ENCODE results near the gene DIP2C. TPM values are rescaled to one million over a fixed set of nuclear protein-coding genes. Genes with fewer than 3 reads are reported as not detected.

DIP2C gene
- total RNA-seq, 1 donor from 2014 or later: 10.1 TPM

GRCh38 chr10:389261-389790 is 300.1 kb downstream of the DIP2C start:
- H4K20me1 ChIP-seq (ENCODE audit: low read depth): no peaks in the 10 kb centered on the region
- no peak overlapping the region for H3K4me2 ChIP-seq
- H2AFZ ChIP-seq (replicated peaks): no peak overlapping the region
- no peak for DNase-seq (ENCODE audit: low spot score)
- H3K4me1 ChIP-seq: no peaks in the 10 kb centered on the region
- H3K27me3 Mint-ChIP-seq (ENCODE audit: insufficient read depth, low read depth): peaks cover 5% of the 10 kb centered on the region
- TF ChIP-seq CTCF (IDR thresholded peaks at IDR 0.05) (no peak), EZH2phosphoT487 (IDR thresholded peaks at IDR 0.05) (no peak), EZH2 (IDR thresholded peaks at IDR 0.05) (no peak)
- peaks cover under 1% of the 10 kb centered on the region for H3F3A ChIP-seq (ENCODE audit: low read depth)
- H3K9me3 Mint-ChIP-seq: no peaks in the 10 kb centered on the region
- H3K4me3 ChIP-seq: no peak overlapping the region
- no peak overlapping the region for H3K9ac ChIP-seq
- H3K36me3 ChIP-seq: no peaks in the 10 kb centered on the region
- H3K79me2 ChIP-seq (ENCODE audit: low read depth): no peaks in the 10 kb centered on the region
- H3K36me3 Mint-ChIP-seq: peaks cover 26% of the 10 kb centered on the region
- peaks cover 2% of the 10 kb centered on the region for H3K4me1 Mint-ChIP-seq
- no peak overlapping the region for H3K27ac Mint-ChIP-seq
- no peaks in the 10 kb centered on the region for H3K9me3 ChIP-seq (ENCODE audit: low read depth)
- H3K27ac ChIP-seq: no peak overlapping the region
- H3K4me3 Mint-ChIP-seq: no peak overlapping the region
- H3K27me3 ChIP-seq: no peaks in the 10 kb centered on the region

DNA sequence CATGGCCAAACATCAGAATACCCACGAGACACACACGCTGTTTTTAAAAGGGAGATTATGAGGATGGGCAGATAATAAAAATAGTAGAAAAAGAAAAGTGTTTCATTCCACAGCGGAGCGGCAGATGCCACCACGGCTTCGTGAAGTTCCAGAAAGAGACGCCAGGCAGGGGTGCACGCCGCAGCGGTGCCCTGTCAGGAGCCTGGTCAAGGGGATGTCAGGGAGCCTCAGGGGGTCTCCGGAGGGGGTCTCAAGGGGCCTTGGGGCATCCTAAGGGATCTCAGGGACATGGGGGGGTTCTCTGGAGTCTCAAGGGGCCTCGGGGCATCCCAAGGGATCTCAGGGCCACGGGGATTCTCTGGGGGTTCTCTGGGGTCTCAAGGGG is 300.8 kb downstream of the DIP2C start:
- H3K4me3 ChIP-seq: no peak overlapping the region
- no peak overlapping the region for H3K27ac Mint-ChIP-seq
- no peaks in the 10 kb centered on the region for H4K20me1 ChIP-seq (ENCODE audit: low read depth)
- H3K4me1 ChIP-seq: no peaks in the 10 kb centered on the region
- H3F3A ChIP-seq (ENCODE audit: low read depth): no peaks in the 10 kb centered on the region
- no peak for DNase-seq (ENCODE audit: low spot score)
- H3K9me3 ChIP-seq (ENCODE audit: low read depth): no peaks in the 10 kb centered on the region
- no peaks in the 10 kb centered on the region for H3K36me3 ChIP-seq
- H2AFZ ChIP-seq (replicated peaks): no peak overlapping the region
- H3K27ac ChIP-seq: no peak overlapping the region
- H3K36me3 Mint-ChIP-seq: peaks cover 27% of the 10 kb centered on the region
- H3K9ac ChIP-seq: no peak overlapping the region
- no peaks in the 10 kb centered on the region for H3K79me2 ChIP-seq (ENCODE audit: low read depth)
- peaks cover 5% of the 10 kb centered on the region for H3K27me3 Mint-ChIP-seq (ENCODE audit: insufficient read depth, low read depth)
- no peak overlapping the region for H3K4me3 Mint-ChIP-seq
- no peaks in the 10 kb centered on the region for H3K4me1 Mint-ChIP-seq
- TF ChIP-seq CTCF (IDR thresholded peaks at IDR 0.05) (no peak), EZH2 (IDR thresholded peaks at IDR 0.05) (no peak), EZH2phosphoT487 (IDR thresholded peaks at IDR 0.05) (no peak)
- no peaks in the 10 kb centered on the region for H3K27me3 ChIP-seq
- H3K9me3 Mint-ChIP-seq: no peaks in the 10 kb centered on the region
- no peak overlapping the region for H3K4me2 ChIP-seq

DNA sequence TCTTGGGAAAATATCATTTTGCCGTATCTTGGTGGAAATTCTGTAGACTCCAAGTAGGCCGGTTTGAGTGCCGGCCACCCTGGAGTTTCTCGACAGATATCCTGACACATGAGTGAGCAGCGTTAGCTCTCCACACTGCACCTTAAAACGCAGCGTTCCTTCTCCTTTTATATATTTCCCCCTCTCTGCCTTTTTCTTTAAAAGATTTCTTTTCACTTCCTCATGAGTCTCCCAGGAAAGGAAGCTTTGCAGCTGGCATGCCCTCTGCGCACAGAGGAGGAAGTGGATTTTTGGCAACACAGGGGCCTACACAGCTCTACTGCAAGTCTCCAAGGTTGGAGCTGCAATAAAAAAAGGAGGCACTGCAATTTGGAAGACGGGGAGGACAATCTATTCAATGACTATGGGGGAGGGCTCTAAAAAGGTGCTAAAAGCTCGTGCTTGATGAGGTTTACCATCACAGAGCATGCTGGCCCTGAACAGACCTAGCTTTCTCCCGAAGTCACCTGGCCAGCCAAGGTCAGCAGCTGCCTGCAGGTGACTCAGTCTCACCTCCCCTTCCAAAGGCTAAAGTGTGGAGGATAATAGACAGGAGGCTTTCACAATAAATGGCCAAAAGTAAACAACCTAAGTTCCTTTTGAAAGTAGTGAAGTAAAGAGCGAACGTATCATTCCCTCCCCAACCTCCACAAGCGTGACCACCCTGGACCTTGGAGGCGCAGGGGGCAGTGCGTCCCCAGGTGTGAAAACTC is 301.4 kb downstream of the DIP2C start:
- H3K4me2 ChIP-seq: no peak overlapping the region
- Mint-ChIP-seq H3K4me3 (no peak overlapping the region), H3K36me3 (peaks cover 27% of the 10 kb centered on the region), H3K9me3 (no peaks in the 10 kb centered on the region), H3K27me3 (ENCODE audit: insufficient read depth, low read depth) (peaks cover 5% of the 10 kb centered on the region), H3K27ac (no peak overlapping the region), H3K4me1 (no peaks in the 10 kb centered on the region)
- H3K4me1 ChIP-seq: no peaks in the 10 kb centered on the region
- H3K9ac ChIP-seq: no peak overlapping the region
- H2AFZ ChIP-seq (replicated peaks): no peak overlapping the region
- DNase-seq (ENCODE audit: low spot score): no peak
- H3K27me3 ChIP-seq: no peaks in the 10 kb centered on the region
- H3K27ac ChIP-seq: no peak overlapping the region
- TF ChIP-seq CTCF (IDR thresholded peaks at IDR 0.05) (no peak), EZH2 (IDR thresholded peaks at IDR 0.05) (no peak), EZH2phosphoT487 (IDR thresholded peaks at IDR 0.05) (no peak)
- H4K20me1 ChIP-seq (ENCODE audit: low read depth): no peaks in the 10 kb centered on the region
- H3K9me3 ChIP-seq (ENCODE audit: low read depth): no peaks in the 10 kb centered on the region
- no peak overlapping the region for H3K4me3 ChIP-seq
- H3K79me2 ChIP-seq (ENCODE audit: low read depth): no peaks in the 10 kb centered on the region
- no peaks in the 10 kb centered on the region for H3F3A ChIP-seq (ENCODE audit: low read depth)
- H3K36me3 ChIP-seq: no peaks in the 10 kb centered on the region

All from neural progenitor cell (in vitro differentiated cells).